Left colon (tissue), 2 donors: Measurements from ENCODE around the gene EPSTI1. TPM values are rescaled to one million over a fixed set of nuclear protein-coding genes. Genes with fewer than 3 reads are reported as not detected.
"Not testable (repeated sequence)": the region's sequence is repeated elsewhere in the genome, so short reads cannot be mapped to it uniquely, and the experiment has no call there.

Experiments used
- ATAC-seq: fragments of 200-7000 bp; cut with Tn5 transposase; one replicate; pipeline ENCODE4 v1.9.1; 2020; ENCODE audit warnings: mild to moderate bottlenecking, moderate library complexity
- DNase-seq, 2 donors: peaks; one replicate each; pipeline ENCODE4 v3.0.0-alpha.2; 2020
- intact Hi-C, 2 donors: fragments of 100-400 bp; cut with DNase I in 1 of 2; cut with micrococcal nuclease in 1 of 2; formaldehyde crosslinking; loops; one replicate each; pipeline versions ENCODE4 v1.11.2 to v1.14.0; 2022; cut with DNase I, micrococcal nuclease
- long read RNA-seq: library from polyadenylated mRNA; unstranded; transcript quantifications from one replicate; pipeline ENCODE4 v2.0.0, GENCODE V29; 2021
- total RNA-seq, 2 donors: library from RNA; stranded (reverse); fragmentation: NEBNext Ultra II Directional; extraction: Animal tissue kit (Norgen Biotek cat#: 25700); gene quantifications; one replicate each; pipeline ENCODE4 v1.2.1, GENCODE V29; 2021
- donor health status: DM: no; HTN: no; CAD: no.
- donor health status: DM: yes; HTN: yes; CAD: no.

Gene EPSTI1, protein sequence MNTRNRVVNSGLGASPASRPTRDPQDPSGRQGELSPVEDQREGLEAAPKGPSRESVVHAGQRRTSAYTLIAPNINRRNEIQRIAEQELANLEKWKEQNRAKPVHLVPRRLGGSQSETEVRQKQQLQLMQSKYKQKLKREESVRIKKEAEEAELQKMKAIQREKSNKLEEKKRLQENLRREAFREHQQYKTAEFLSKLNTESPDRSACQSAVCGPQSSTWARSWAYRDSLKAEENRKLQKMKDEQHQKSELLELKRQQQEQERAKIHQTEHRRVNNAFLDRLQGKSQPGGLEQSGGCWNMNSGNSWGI
- 10 to 100 TPM in 1 of 2 donors, 1 to 10 TPM in 1; 9.4 to 24.2 TPM for total RNA-seq
- long read RNA-seq, transcript EPSTI1-201 (11 exons, 3,114 nt): major isoform, 33 of 47 reads
- long read RNA-seq, partial matches to known transcripts: 2 of 47 reads
- long read RNA-seq, other reads (novel, unspliced or antisense): 8 of 47 reads

DNA sequence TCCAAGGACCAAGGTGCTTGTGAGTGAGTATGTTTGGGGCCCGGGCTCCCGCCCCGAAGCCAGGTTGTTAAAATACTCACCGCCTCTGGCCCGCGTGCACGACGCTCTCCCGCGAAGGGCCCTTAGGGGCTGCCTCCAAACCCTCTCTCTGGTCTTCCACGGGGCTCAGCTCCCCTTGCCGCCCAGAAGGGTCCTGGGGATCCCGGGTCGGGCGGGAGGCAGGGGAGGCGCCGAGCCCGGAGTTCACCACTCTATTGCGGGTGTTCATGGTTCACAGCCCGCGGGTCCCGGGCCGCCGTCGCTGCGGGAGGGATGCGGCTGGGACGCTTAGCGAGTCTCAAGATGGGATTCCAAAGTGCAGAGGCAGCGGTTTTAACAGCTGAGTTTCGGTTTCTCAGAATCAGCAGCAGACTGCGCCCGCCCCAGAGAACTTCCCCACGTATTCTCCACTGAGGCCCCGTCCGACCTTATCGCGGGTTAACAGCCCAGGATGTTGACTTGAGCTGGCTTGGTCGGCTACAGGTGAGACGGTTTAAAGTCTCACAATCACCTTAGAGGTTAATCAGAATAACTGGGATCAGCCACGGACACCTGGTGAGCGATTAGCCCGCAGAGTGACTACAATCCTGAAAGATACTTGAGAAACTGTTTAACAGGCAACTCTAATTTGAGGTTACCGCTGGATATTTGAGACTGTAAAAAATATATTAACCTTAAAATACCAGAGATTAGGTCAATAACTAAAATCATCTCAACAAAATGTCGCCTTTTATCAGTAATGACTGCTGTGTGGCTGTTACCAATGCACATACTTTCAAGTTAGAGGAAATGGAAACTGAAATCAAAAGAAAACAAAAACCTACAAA, at the start of gene EPSTI1:
Gene EPSTI1 (minus strand): TSS at position 344 of the 866 bp plus-strand sequence. CDS start 76 bp downstream, at position 268.
- intact Hi-C loops: no loop called here
- peak; percentile 79 for DNase-seq
- ATAC-seq: peak; percentile 89

DNA sequence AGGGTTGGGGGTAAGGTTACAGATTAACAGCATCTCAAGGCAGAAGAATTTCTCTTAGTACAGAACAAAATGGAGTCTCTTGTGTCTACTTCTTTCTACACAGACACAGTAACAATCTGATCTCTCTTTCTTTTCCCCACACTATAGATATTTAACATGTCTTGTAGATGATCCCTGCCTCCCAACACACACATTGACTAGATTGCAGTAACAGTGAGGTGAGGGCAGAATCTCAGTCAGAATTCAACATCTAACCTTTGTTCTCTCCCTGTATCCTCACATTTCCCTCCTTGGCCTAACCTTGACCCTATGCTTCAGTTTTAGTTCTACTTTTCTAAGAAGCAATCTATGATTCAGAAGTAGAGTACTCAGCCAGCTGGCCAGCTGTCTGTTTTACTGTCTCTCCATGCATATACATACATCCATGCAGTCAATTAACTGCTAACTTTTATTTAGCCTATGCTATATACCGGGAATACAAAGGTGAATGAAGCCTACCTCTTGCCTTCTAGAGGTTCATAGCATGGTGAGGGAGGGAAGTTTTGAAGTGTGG, 49.4 kb upstream of the EPSTI1 start:
- intact Hi-C loops: no loop called here
- ATAC-seq: no peak
- DNase-seq: no peak

DNA sequence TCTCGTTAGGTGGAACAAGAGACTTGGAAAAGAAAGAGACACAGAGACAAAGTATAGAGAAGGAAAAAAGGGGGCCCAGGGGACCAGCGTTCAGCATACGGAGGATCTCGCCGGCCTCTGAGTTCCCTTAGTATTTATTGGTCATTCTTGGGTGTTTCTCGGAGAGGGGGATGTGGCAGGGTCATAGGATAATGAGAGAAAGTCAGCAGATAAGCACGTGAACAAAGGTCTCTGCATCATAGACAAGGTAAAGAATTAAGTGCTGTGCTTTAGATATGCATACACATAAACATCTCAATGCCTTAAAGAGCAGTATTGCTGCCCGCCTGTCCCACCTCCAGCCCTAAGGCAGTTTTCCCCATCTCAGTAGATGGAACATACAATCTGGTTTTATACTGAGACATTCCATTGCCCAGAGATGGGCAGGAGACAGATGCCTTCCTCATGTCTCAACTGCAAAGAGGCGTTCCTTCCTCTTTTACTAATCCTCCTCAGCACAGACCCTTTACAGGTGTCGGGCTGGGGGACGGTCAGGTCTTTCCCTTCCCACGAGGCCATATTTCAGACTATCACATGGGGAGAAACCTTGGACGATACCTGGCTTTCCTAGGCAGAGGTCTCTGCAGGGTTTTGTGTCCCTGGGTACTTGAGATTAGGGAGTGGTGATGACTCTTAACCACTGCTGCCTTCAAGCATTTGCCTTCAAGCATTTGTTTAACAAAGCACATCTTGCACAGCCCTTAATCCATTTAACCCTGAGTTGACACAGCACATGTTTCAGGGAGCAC, 48.7 kb upstream of the EPSTI1 start:
- intact Hi-C loops, DNase-seq, ATAC-seq: not testable (repeated sequence)

DNA sequence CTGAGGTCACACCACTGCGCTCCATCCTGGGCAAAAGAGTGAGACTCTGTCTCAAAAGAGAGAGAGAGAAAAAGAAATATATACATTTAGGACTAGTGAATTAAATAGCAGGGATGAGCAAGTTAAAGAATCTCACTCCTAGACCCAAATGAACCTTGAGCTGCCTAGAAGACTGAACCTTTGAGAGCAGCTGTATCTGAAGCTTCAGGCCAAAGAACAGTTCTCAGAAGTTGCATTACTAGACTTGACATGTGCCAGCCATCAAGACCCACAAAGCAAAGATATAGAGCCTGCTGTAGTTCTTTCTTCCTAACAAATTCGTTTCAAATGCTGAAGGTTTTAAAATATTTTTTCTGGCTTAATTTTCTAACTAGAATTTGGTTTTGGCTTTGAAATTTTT, 47.9 kb upstream of the EPSTI1 start:
- ATAC-seq (no peak), DNase-seq (no peak)
- intact Hi-C loops: no loop called here

DNA sequence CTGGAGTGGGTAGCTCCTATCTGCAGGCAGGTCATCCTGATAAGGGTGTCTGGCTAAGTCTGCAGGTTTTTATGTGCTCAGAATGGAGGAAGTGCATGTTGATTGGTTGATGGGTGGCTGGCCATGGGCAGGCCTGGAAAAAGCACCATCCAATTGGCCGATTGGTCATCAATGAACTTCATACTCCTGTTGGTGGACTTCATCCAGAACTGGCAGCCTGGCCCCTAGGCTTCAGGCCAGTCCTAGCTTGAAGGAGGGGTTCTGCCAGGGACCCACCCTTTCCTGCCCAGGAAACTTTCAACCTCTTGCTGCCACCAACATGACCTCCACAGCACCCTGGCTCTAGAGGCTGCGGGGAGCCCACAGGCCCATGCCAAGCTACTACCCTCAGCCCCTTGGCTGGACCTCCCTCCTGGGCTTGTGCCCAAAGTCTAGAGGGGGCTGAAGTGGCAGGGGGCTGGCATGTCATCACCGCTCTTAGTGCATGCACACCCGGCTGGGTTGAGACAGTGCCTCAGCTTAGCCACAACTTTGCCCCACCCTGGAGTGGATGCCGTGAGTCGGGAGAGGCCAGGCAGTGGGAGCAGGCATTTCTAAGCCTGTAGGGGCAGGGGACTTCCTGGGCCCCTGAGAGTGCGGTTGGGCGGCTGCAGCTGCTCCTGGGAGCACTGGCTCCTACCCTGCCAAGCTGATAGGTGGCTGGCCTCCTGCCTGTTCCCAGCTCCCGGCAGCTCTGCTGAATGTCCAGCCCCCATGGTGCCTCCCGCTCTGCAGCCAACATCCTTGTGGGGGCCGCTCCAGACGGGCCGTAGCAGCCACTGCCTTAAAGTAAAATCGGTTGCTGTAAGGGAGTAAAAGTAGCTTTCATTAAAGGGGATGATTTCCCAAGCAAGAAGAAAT, 44.6 kb upstream of the EPSTI1 start:
- intact Hi-C loops: no loop called here
- peak; percentile 23 for ATAC-seq
- no peak for DNase-seq

DNA sequence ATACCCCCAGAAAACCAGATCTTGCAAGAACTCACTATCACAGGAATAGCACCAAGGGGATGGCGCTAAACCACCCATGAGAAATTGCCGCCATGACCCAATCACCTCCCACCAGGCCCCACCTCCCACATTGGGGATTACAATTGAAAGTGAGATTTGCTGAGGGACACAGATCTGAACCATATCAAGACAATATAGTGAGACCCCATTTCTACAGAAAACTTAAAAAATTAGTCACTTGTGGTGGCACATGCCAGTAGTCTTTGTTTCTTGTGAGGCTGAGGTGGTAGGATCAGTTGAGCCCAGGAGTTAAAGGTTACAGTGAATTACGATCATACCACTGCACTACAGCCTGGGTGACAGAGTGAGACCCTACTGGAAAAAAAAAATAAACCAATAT, 41.0 kb upstream of the EPSTI1 start:
- ATAC-seq: no peak
- DNase-seq: no peak
- intact Hi-C loops: no loop called here

DNA sequence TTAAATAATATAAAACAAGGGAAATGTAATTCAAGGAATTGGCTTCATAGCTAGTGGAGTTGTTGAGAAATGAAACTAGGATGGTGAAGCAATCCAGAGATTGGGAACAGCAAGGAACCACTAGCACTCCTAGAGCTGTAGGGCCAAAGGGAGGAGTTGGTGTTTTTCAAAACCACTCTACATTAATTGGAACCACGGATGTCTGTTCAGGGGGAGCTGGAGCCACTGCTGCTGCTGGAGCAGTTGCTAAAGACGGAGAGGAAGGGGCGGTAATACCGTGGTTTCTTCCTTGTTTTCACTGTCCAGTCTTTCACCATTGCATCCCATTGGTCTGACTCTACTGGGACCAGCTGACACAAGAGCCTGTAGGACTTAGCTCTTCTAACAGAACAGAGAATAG, 39.8 kb upstream of the EPSTI1 start:
- intact Hi-C loops: no loop called here
- no peak for DNase-seq
- no peak for ATAC-seq

DNA sequence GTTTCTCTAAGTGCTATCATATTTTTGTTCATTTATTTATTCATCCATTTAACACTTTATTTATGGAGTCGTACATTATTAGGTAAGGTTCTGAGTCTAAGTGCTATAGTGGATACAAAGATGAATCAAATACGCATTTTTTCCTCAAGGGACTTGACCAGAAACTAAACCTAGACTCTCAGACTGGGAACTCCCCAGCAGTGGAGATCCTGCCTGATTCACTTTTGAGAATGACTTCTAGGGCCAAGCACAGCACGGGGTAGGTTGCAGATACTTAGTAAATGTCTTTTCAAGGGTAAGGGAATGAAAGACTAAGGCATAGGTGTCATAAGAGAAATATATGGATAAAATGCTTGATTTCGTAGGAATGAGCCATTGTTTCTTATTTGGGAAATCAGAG, 38.5 kb upstream of the EPSTI1 start:
- DNase-seq (no peak), ATAC-seq (no peak)
- intact Hi-C loops: no loop called here

DNA sequence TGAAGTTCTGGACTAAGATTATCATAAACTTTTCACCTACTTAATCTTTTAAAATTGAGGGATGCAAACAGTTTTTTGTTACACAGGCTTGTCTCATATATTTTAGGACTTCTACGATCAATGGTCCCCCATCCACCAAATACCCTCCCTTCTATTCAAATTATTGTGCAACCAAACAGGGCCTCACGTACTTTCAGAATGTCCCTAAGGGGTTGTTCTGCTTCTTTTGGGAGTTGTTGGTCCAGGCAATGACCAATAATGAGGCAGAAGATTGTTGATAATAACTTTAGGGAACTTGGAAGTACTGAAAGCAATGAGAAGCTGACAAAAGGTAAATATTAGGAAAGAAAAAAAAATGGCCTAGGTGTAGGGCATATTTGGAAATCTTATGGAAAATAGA, 34.2 kb upstream of the EPSTI1 start:
- no peak for ATAC-seq
- intact Hi-C loops: no loop called here
- no peak for DNase-seq

DNA sequence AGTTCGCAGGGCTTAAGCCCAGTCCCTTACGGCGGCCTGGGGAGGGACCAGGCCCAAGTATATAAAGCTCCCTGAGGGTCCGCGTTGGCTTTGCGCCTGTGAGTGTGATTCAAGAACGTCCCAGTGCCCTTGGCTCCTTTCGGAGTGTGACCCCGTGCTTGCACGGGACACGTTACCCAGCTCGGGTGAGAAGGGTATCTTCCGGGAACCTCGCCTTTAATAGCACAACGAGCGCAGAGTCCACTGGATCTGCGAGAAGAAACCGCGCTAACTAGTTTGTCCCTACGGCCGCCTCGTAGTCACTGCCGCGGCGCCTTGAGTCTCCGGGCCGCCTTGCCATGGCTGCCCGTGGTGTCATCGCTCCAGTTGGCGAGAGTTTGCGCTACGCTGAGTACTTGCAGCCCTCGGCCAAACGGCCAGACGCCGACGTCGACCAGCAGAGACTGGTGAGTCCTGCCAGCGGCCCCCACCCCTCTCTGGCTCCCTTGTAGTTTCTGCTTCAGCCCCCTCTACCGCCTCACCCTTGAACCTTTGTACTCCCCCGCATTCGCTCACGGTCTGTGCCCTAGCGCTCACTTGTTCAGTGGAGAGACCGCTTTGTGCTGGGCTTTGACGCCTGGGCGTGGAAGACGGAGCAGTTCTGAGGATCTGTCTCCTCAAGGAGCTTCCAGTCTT, 31.4 kb upstream of the EPSTI1 start, which contains the start of gene DNAJC15:
Gene DNAJC15 (plus strand): TSS at position 298 of the 675 bp plus-strand sequence. CDS start 41 bp downstream, at position 339.
- DNase-seq (peak; percentile 90 to 93), ATAC-seq (peak; percentile 92)
- intact Hi-C loops: no loop called here

DNA sequence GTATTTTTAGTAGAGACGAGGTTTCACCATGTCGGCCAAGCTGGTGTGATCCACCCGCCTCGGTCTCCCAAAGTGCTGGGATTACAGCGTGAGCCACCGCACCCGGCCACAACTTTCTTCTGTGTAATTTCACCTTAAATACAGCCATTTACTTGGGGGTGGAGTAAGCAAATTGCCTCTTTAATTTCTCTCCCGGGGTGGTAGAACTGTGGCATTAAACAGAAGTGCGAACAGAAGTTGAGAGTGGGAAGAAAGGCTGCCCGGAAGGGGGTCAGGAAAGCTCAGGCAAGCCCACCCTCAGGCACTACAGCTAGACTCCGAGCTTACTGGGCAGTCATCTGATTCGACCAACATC, 30.9 kb upstream of the EPSTI1 start:
- DNase-seq: no peak
- intact Hi-C loops: no loop called here
- peak; percentile 1 for ATAC-seq

DNA sequence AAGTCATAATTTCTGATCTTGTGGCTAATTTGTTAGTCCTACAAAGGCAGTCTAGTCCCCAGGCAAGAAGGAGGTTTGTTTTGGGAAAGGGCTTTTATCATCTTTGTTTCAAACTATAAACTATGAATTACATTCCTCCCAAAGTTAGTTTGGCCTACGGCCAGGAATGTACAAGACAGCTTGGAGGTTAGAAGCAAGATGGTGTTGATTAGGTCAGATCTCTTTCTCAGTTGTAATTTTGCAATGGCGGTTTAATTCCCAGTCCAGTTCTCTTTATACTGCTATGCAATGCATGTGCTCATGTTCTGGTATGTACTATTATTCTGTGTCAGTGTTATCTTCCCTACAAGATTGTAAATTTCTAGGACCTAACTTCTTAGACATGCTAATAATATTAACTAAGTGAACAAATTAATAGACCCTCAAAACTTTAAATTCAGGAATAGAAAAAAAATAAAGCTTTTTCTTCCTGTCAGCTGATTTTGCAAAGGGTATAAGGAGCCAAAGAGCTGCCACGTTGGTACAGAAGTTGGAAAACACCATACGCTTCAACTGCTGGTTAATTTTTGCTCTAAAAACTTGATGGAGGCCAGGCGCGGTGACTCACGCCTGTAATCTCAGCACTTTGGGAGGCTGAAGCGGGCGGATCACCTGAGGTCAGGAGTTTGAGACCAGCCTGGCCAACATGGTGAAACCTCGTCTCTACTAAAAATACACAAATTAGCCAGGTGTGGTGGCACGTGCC, 30.1 kb upstream of the EPSTI1 start:
- ATAC-seq (no peak), DNase-seq (no peak)
- intact Hi-C loops: no loop called here

DNA sequence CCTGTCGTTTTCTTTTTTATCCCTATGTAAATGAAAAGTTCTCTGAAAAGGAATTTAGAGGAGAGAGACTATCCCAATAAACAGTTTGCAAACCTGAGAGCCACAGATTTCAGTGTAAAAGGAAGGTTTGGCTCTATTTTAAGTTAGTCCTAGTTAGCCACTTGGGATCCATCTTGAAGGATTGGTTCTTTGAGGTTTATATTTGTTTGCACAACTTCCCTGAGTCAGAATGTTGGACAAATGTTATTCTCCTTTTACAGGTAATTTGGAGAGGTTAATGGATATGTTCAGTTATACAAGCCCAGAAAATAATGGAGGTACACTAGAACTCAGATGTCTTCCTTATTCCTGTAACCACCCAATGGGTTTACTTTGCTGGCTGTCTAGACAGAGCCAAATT, 28.8 kb upstream of the EPSTI1 start:
- intact Hi-C loops: no loop called here
- ATAC-seq: peak; percentile 16

DNA sequence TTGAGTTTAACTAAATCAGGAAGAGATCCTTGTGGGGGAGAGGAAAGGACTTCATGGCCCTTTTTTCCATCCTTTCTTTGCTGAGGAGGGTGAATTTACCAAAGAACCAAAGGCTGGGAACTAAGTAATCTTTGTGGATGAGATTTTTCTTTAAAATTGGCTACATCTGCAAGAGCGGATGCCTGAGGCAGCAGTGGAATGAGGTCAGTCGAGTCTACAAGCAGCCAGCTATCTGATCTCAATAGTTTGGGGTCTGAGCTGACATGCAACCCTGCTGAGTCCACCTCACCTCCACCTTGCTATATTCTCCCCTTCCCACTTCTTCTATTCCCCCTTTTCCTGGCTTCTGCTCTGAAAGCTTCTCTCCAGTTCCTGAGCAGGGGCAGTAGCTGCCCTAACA, 27.8 kb upstream of the EPSTI1 start:
- DNase-seq (no peak), ATAC-seq (no peak)
- intact Hi-C loops: no loop called here

More for the DNA sequence above, 28.8 kb upstream of the EPSTI1 start:
- DNase-seq: no peak

DNA sequence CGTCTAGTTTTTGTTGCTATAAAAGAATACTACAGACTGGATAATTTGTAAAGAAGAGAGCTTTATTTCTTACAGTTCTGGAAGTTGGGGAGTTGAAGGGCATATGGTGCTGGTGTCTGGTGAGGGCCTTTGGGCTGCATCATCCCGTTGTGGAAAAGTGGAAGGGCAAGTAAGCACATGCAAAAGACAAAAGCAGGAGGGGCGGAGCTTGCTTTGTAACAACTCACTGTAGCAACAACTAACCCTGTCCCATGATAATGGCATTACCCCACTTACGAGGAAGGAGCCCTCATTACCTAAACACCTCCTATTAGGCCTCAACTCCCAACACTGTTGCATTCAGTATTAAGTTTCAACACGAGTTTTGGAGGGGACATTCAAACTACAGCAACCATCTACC, 24.2 kb upstream of the EPSTI1 start:
- DNase-seq (no peak), ATAC-seq (no peak)
- intact Hi-C loops: no loop called here

DNA sequence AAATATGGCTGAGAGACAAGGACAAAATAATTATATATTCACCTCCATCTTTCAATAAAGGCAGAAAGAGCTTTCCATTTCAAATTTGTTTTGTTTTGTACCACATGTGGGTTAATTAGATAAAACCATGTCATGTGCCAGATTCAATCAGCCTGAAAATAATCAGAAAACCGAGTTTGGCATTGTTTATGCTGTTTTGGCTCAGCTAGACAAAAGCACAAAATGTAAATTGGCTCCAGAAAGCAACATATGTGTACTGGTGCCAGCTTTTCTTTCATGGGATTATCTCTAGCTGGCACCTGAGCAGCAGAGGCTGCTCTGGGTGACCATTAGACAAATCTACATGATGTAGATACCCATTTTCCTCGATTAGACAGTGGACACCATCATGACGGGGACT, 22.1 kb upstream of the EPSTI1 start:
- intact Hi-C loops: no loop called here
- no peak for DNase-seq
- no peak for ATAC-seq

DNA sequence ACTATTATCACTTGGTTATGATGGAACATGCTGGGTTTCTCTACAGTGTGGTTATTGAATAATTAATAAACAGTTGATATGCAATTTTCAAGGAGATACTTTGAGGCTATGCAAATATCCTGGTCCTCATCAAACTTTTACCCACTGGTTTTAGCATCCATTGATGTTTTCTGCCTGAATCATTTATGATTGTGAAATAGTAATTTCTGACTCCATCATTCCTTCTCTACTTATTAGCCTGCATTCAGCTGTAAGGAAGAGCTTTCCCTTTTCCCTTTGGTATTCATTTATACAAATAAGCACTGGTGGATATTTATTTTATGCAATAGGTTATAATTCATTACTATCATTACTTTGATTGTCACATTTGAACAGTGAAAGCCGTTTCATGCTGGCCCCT, 17.5 kb upstream of the EPSTI1 start:
- intact Hi-C loops: no loop called here
- ATAC-seq: no peak
- no peak for DNase-seq
